HG03439 (cell line): Measurements from ENCODE around the gene PRKN.

Experiments used
- ATAC-seq: cut with Tn5 transposase; IDR thresholded peaks from one replicate; pipeline ENCODE4 v1.9.1; 2021; ENCODE audit warnings: mild to moderate bottlenecking, moderate library complexity; ENCODE audit not compliant: unreplicated experiment

Gene PRKN

DNA sequence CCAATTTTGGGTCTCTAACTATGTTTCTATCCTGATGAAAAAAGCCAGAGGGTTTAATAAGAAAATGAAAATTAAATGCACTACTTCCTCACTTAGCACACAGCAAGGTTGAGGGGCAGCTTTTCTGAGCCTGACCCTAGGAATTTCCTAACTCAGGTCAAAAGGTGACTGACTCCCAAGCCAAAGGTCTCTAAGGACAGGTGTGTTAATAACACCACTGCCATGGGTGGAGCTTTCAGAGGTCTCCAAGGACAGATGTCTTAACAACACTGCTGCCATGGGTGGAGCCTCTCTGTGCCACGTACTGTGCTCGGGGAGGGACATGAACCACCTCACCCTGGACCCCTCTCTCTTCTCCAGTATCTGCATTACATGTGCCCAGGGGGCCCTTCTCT lies 339.2 kb downstream of the PRKN start:
- ATAC-seq: no peak

DNA sequence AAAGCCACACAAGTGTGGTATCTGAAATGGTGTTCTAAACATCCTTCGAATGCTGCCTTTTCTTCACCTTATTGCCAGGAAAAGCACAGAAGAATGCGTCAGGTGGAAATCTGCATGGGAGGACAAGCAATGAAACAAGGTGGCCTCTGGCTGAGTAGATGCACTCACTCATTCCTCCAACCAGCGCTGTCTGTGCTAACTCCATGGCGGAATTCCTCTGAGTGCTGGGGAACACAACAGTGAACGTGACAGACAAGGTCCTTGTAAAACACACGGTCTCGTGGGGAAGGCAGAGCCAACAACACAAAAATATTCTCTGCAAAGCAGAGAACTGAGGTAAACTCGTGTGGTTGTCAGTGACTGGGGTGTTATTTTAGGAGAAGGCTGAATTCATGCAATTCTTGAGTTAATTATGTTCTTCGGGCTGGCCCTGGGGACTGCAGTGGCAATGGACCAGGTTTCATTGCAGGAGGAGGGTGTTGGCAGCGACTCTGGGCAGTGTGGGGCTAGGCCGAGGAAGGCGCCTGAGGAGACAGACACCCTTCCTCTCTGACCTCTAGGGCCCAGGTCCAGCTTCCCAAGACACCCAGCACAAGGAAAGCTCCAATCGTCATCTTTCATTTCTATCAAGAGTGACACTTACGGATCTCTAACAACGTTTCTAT lies 339.7 kb downstream of the PRKN start:
- no peak for ATAC-seq

DNA sequence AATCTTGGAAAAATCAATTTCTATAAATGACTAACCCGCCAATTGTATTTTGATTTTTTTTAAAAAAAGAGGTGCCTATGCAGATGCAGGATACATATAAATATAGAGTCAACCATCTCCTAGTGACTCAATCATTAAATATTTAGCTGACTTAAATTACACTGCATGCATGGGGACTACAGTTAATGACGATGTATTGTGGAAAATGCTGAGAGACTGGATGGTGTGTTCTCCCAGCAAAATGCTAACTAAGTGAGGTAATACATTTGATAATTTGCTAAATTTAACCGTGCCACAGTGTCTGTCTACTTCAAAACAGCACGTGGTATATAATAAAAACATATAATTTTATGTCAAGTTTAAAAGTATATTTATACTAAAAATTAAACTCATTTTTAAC lies 341.6 kb downstream of the PRKN start:
- ATAC-seq: no peak

DNA sequence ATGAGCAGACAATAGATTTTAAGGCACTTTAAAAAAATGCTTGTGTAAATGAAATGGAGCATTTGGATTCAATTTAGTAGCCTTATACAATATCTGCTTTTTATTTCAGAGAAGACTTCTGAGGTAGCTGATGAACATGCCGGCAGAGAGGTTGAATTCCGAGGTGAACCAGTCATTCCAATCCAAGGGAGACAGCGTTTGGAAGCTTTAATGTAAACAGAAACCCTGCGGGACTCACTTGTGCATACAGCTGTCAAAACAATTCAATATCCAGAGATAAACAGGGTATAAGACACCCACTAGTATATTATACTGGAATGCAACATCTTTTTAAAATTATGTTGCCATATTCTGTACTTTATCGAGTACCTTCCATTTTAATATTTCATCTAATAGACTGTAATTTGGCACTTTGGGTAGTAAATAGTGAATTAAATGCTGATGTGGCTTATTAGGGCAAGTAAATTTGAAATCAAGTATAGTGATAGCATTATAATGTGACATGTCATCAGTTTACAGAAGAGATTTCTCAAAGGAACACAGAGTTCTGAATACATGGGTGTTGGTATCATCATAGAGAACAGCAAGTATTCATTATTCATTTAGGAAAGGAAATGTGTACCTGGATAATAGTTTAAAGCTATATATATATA lies 347.7 kb downstream of the PRKN start:
- no peak for ATAC-seq

DNA sequence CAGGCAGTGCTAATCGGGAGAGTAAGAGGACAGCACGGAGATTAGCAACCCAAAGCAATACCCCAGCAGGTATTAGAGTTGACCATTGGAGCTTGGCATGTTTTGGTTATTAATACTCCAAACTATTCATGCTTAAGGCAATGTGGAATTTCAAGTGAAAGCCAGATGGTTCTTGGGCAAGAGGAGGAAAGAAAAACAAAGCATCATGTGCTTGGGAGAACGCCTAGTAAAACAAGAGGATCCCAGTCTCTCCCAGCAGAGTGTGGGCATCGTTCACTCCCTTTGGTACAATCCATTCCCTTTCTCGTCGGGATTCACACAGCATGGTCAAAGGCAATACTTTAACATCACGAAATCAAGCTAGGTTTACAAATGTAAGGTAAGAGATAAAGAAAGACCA lies 349.8 kb downstream of the PRKN start:
- no peak for ATAC-seq

- no peak for ATAC-seq
These were observed 353.7 kb downstream of the PRKN start for GRCh38 chr6:162373868-162374267.

GRCh38 chr6:162373192-162373591 lies 354.4 kb downstream of the PRKN start:
- no peak for ATAC-seq

DNA sequence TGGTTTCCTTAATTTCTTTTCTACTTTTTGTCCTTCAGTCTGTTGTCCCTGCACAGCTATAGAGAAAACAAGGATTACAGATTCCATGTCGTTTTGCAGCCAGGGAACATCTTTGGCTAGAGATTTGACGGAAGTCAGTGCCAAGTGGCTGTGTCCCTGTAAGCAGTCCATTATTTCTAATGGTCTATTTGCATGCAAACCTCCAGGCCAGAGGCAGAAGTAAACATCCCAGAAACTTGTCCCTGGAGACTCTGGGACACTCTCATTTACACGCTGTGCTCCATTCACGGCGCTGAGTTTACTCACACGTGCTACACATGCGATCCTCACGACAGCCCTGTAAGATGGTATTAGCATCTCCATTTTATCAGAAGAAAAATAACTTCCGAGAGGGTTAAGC lies 355.5 kb downstream of the PRKN start:
- no peak for ATAC-seq

DNA sequence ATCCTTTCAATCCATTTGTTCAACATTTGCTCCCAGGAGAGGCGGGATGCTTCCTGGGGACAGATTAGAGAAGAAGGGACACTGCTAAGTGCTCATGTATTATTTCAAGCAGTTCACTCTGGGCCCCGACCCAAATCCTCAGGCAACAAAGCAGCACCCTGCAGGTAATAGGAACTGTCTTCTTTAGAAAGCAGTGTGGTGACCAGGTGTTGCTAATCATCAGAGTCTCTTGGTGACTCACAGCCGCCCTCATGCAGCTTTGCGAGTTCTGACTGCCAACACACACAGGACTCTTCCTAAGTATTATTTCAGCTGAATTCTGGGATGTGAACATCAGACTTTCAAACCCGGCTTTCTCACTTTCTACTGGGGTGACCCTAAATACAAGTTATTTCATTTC lies 356.4 kb downstream of the PRKN start:
- ATAC-seq: no peak

GRCh38 chr6:162369091-162369490 lies 358.5 kb downstream of the PRKN start:
- ATAC-seq: no peak

DNA sequence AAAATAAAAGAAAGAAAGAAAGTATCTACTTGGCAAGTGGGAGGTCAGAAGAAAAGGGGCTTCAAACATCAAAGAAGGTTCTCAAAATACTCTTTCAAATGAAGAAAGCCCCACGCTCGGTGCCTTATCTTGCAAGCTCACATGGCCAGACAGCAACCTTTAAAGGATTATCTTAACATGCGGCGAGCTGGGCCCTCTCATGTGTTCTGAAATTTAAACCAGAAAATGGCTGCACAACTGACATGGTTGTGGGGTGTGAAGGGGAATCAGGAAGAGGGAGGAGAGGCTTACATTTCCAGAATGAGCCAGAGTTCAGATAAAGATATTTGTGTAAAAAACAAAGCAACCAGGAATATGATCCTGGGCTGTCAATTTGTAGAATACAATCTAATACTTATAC lies 363.1 kb downstream of the PRKN start:
- ATAC-seq: no peak

- no peak for ATAC-seq
These were observed 363.8 kb downstream of the PRKN start for GRCh38 chr6:162363757-162364156.

DNA sequence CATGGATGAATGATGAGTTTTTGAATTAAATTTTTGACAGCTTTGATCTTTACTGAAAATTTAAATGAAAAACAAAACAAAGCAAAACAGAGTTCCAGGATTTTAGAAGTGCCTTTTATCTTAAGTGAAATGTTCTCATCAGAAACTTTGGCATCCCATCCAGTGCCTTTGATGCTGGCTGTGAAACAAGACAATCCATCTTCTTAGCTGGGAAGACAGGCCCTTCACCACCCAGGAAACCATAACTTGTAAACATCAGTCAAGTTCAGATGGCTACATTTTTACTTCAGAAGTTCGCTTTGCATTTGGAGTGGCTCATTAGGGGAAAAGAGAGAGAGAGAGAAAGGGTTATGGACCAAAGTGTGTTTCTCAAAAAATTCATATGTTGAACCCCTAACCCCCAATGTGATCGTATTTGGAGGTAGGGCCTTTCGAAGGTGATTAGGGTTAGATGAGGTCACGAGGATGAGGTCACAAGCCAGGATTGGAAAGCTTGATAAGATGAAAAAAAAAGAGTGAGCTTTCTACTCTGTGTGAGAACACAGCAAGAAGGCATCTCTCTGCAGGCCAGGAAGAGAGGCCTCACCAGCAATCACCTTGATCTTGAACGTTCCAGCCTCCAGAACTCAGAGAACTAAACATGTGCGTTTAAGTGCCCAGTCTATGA lies 366.5 kb downstream of the PRKN start:
- no peak for ATAC-seq

DNA sequence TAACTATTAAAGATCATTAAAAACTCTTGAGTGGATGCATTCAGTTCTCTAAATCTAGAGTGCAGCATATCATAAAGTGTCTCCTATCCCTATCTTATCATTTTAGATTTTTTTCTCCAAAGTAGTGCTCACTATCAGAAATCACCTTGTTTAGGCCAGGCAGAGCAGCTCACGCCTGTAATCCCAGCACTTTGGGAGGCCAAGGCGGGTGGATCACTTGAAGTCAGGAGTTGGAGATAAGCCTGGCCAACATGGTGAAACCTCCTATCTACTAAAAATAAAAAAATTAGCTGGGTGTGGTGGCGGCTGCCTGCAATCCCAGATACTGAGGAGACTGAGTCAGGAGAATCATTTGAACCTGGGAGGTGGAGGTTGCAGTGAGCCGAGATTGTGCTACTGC lies 368.9 kb downstream of the PRKN start:
- no peak for ATAC-seq

DNA sequence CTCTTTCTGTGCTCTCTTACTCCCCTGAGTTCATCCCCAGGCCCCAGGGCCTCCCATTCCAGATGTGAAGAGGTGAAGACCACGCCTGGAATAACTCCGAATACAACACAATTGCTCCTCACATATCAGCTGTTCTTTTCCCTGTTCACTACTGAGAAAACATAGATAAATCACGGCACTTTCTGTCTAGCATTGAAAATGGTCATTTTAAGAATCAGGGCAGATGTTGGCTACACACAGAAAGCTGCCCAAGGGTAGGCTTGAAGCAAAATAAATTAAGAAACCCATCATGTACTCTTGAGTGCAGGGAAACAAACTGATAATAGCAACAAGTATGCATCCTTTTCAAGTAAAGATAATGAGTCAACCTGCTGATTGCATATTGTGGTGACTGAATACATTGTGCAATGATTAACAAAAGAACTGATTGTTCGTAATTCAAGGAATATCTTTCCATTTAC lies 382.5 kb downstream of the PRKN start:
- no peak for ATAC-seq

DNA sequence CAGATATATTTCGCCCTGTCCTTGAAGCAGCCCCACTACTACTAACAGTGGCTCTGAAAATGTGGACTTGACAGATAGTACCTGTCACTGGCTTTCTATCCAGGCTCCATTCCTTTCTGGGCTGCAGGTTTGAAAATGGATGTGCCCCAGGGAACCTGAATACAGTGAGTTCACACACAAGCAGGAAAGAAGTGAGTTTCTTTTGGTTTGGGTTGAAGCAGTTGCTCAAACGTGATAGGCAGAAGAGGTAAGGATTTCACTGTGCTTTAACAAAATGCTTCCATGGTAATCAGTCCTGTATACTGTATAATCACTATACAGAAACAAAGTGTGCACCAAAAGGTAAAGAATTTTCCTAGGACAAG lies 382.9 kb downstream of the PRKN start:
- no peak for ATAC-seq

- no peak for ATAC-seq
These were observed 383.5 kb downstream of the PRKN start for GRCh38 chr6:162343936-162344645.

DNA sequence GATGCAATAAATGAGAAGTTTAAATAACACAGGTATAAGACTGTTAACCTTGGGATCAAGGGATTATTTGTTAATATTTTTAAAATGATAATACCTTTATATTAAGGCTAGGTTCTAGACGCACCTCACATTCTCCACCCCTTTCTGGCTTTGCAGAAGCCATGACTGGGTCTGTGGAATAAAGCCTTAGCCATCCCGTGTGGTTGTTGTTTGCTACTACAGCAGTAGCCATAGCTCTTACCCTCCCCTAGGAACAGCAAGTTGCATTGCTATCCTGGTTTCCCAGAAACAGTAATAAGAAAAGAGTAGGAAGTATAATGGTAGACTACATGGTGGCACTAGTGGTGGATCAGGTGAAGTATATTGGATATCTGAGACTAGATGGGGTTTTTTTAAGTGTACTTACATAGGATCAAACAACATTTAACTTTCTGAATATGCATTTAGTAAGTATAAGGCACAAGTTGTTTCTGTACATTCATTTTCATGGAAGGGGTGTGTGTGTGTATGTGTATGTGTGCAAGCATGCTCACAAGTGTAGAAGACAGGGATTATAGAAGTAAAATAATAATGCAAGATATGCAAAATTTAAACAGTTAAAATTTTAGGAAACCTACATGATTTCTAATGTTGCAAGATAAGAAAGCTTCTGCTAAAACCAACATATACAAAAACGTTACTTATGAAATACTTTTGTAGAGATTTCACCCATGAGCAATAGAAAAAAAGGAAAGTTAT lies 384.2 kb downstream of the PRKN start:
- no peak for ATAC-seq

GRCh38 chr6:162337412-162337811 lies 390.2 kb downstream of the PRKN start:
- no peak for ATAC-seq

- ATAC-seq: no peak
These were observed 391.2 kb downstream of the PRKN start for GRCh38 chr6:162336359-162336758.

DNA sequence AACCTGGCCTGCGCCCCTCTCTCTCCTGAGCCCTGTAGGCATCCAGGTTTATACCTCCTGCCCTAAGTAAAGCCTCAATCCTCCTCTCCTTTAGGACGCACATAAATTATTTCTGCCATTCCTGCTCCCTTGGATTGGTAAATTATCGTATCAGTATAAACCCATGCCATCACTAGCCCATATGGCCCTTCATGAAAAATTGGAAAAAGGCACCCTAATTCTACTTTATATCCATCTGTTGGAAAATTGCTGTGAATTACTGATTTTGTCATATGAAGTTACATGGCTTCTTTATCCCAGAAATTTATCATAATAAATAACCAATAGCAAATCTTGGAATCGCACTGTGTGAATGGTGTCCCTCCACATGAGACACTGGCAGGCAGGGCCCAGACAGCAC lies 395.2 kb downstream of the PRKN start:
- ATAC-seq: no peak
